ENCODE data around the gene DTNA.
"Not testable (repeated sequence)": the region's sequence is repeated elsewhere in the genome, so short reads cannot be mapped to it uniquely, and the experiment has no call there.

Gene DTNA

GRCh38 chr18:34893239-34893638, 183.1 kb downstream of the DTNA start:
- no peak overlapping the region for H3K27ac ChIP-seq (ENCODE audit: insufficient read depth in 1 of 2, low read depth in 1 of 2, low read length in 2 of 2, poor library complexity in 1 of 2, severe bottlenecking in 2 of 2)
- ChIA-PET POLR2A (no interaction called here), CTCF (interaction anchor here (1.1 kb wide), 1 partner anchor 232 kb away, joined by 4 read pairs; no protein-coding TSS in a partner anchor)
- no peaks in the 10 kb centered on the region for H3K36me3 ChIP-seq (ENCODE audit: control insufficient read depth in 4 of 4, insufficient read depth in 4 of 4, low read length in 3 of 4)
- DNase-seq, result no peak
- H3K4me3 ChIP-seq (ENCODE audit: control insufficient read depth in 1 of 7, extremely low read depth in 1 of 7, insufficient read depth in 4 of 7, low read depth in 2 of 7, low read length in 6 of 7), result no peak overlapping the region
- H3K9me3 ChIP-seq (ENCODE audit: control extremely low read depth in 1 of 5, control insufficient read depth in 4 of 5, insufficient read depth in 2 of 5, low read depth in 1 of 5, low read length in 4 of 5), result peaks cover 0 to 9% (median 2%) of the 10 kb centered on the region in 5 experiments
- no peaks in the 10 kb centered on the region for H3K27me3 ChIP-seq (replicated peaks in 2 of 5; ENCODE audit: control insufficient read depth in 4 of 5, insufficient read depth in 5 of 5, low read length in 4 of 5)
- H3K4me1 ChIP-seq (ENCODE audit: control extremely low read depth in 1 of 4, control insufficient read depth in 4 of 4, insufficient read depth in 4 of 4, low read length in 3 of 4), result peaks cover 2 to 10% (median 6%) of the 10 kb centered on the region in 4 experiments

- Histone ChIP-seq H3K4me3 (ENCODE audit: control insufficient read depth in 1 of 7, extremely low read depth in 1 of 7, insufficient read depth in 4 of 7, low read depth in 2 of 7, low read length in 6 of 7) (no peak overlapping the region), H3K9me3 (ENCODE audit: control extremely low read depth in 1 of 5, control insufficient read depth in 4 of 5, insufficient read depth in 2 of 5, low read depth in 1 of 5, low read length in 4 of 5) (peaks cover 0 to 4% (median under 1%) of the 10 kb centered on the region in 5 experiments), H3K27ac (ENCODE audit: insufficient read depth in 1 of 2, low read depth in 1 of 2, low read length in 2 of 2, poor library complexity in 1 of 2, severe bottlenecking in 2 of 2) (no peak overlapping the region), H3K4me1 (ENCODE audit: control extremely low read depth in 1 of 4, control insufficient read depth in 4 of 4, insufficient read depth in 4 of 4, low read length in 3 of 4) (no peaks in the 10 kb centered on the region), H3K36me3 (ENCODE audit: control insufficient read depth in 4 of 4, insufficient read depth in 4 of 4, low read length in 3 of 4) (no peaks in the 10 kb centered on the region), H3K27me3 (replicated peaks in 2 of 5; ENCODE audit: control insufficient read depth in 4 of 5, insufficient read depth in 5 of 5, low read length in 4 of 5) (no peaks in the 10 kb centered on the region)
- DNase-seq, result peak; percentile 31 to 64 (median 58)
- ChIA-PET POLR2A (no interaction called here), CTCF (interaction anchor here (1.1 kb wide), 1 partner anchor 34 kb away, joined by 5 read pairs; no protein-coding TSS in a partner anchor)
Measured at GRCh38 chr18:34901299-34901698, 191.2 kb downstream of the DTNA start.

- H3K4me3 ChIP-seq (ENCODE audit: control insufficient read depth in 1 of 7, extremely low read depth in 1 of 7, insufficient read depth in 4 of 7, low read depth in 2 of 7, low read length in 6 of 7), result no peak overlapping the region
- H3K27ac ChIP-seq (ENCODE audit: insufficient read depth in 1 of 2, low read depth in 1 of 2, low read length in 2 of 2, poor library complexity in 1 of 2, severe bottlenecking in 2 of 2), result no peak overlapping the region
- ChIA-PET POLR2A (no interaction called here), CTCF (no interaction called here)
- peak in 2 of 3 donors; percentile 26 to 53 for DNase-seq
- 0% methylated on average over 1 of the region's 3 CpGs for WGBS (ENCODE audit: insufficient coverage)
- H3K36me3 ChIP-seq (ENCODE audit: control insufficient read depth in 4 of 4, insufficient read depth in 4 of 4, low read length in 3 of 4), result no peaks in the 10 kb centered on the region
- H3K9me3 ChIP-seq (ENCODE audit: control extremely low read depth in 1 of 5, control insufficient read depth in 4 of 5, insufficient read depth in 2 of 5, low read depth in 1 of 5, low read length in 4 of 5), result peaks cover 0 to 6% (median 2%) of the 10 kb centered on the region in 5 experiments
- H3K27me3 ChIP-seq (replicated peaks in 2 of 5; ENCODE audit: control insufficient read depth in 4 of 5, insufficient read depth in 5 of 5, low read length in 4 of 5), result no peaks in the 10 kb centered on the region
- no peaks in the 10 kb centered on the region for H3K4me1 ChIP-seq (ENCODE audit: control extremely low read depth in 1 of 4, control insufficient read depth in 4 of 4, insufficient read depth in 4 of 4, low read length in 3 of 4)
Measured at GRCh38 chr18:34904994-34905393, 194.9 kb downstream of the DTNA start.

GRCh38 chr18:34906985-34907384, 196.9 kb downstream of the DTNA start:
- no CpG with 5 or more reads among the region's 1 CpG for WGBS (ENCODE audit: insufficient coverage)
- H3K27me3 ChIP-seq (replicated peaks in 2 of 5; ENCODE audit: control insufficient read depth in 4 of 5, insufficient read depth in 5 of 5, low read length in 4 of 5); CTCF ChIA-PET; DNase-seq; H3K36me3 ChIP-seq (ENCODE audit: control insufficient read depth in 4 of 4, insufficient read depth in 4 of 4, low read length in 3 of 4); POLR2A ChIA-PET; H3K4me1 ChIP-seq (ENCODE audit: control extremely low read depth in 1 of 4, control insufficient read depth in 4 of 4, insufficient read depth in 4 of 4, low read length in 3 of 4); H3K9me3 ChIP-seq (ENCODE audit: control extremely low read depth in 1 of 5, control insufficient read depth in 4 of 5, insufficient read depth in 2 of 5, low read depth in 1 of 5, low read length in 4 of 5); H3K4me3 ChIP-seq (ENCODE audit: control insufficient read depth in 1 of 7, extremely low read depth in 1 of 7, insufficient read depth in 4 of 7, low read depth in 2 of 7, low read length in 6 of 7); H3K27ac ChIP-seq (ENCODE audit: insufficient read depth in 1 of 2, low read depth in 1 of 2, low read length in 2 of 2, poor library complexity in 1 of 2, severe bottlenecking in 2 of 2): not testable (repeated sequence)

GRCh38 chr18:34909637-34910364, 199.7 kb downstream of the DTNA start:
- no peak for DNase-seq
- POLR2A ChIA-PET, result no interaction called here
- no peak overlapping the region for H3K27ac ChIP-seq (ENCODE audit: insufficient read depth in 1 of 2, low read depth in 1 of 2, low read length in 2 of 2, poor library complexity in 1 of 2, severe bottlenecking in 2 of 2)
- H3K4me1 ChIP-seq (ENCODE audit: control extremely low read depth in 1 of 4, control insufficient read depth in 4 of 4, insufficient read depth in 4 of 4, low read length in 3 of 4), result no peaks in the 10 kb centered on the region
- no peaks in the 10 kb centered on the region for H3K36me3 ChIP-seq (ENCODE audit: control insufficient read depth in 4 of 4, insufficient read depth in 4 of 4, low read length in 3 of 4)
- no peaks in the 10 kb centered on the region for H3K27me3 ChIP-seq (replicated peaks in 2 of 5; ENCODE audit: control insufficient read depth in 4 of 5, insufficient read depth in 5 of 5, low read length in 4 of 5)
- peaks cover 0 to 6% (median 2%) of the 10 kb centered on the region in 5 experiments for H3K9me3 ChIP-seq (ENCODE audit: control extremely low read depth in 1 of 5, control insufficient read depth in 4 of 5, insufficient read depth in 2 of 5, low read depth in 1 of 5, low read length in 4 of 5)
- H3K4me3 ChIP-seq (ENCODE audit: control insufficient read depth in 1 of 7, extremely low read depth in 1 of 7, insufficient read depth in 4 of 7, low read depth in 2 of 7, low read length in 6 of 7), result no peak overlapping the region
- CTCF ChIA-PET, result interaction anchor here (0.6 kb wide), 1 partner anchor 27 kb away, joined by 3 read pairs; no protein-coding TSS in a partner anchor
- 100% methylated on average over 2 of the region's 4 CpGs for WGBS (ENCODE audit: insufficient coverage)

- Histone ChIP-seq H3K36me3 (ENCODE audit: control insufficient read depth in 4 of 4, insufficient read depth in 4 of 4, low read length in 3 of 4) (no peaks in the 10 kb centered on the region), H3K4me3 (ENCODE audit: control insufficient read depth in 1 of 7, extremely low read depth in 1 of 7, insufficient read depth in 4 of 7, low read depth in 2 of 7, low read length in 6 of 7) (no peak overlapping the region), H3K9me3 (ENCODE audit: control extremely low read depth in 1 of 5, control insufficient read depth in 4 of 5, insufficient read depth in 2 of 5, low read depth in 1 of 5, low read length in 4 of 5) (peaks cover 0 to 4% (median 1%) of the 10 kb centered on the region in 5 experiments), H3K27ac (ENCODE audit: insufficient read depth in 1 of 2, low read depth in 1 of 2, low read length in 2 of 2, poor library complexity in 1 of 2, severe bottlenecking in 2 of 2) (no peak overlapping the region), H3K27me3 (replicated peaks in 2 of 5; ENCODE audit: control insufficient read depth in 4 of 5, insufficient read depth in 5 of 5, low read length in 4 of 5) (no peaks in the 10 kb centered on the region), H3K4me1 (ENCODE audit: control extremely low read depth in 1 of 4, control insufficient read depth in 4 of 4, insufficient read depth in 4 of 4, low read length in 3 of 4) (no peaks in the 10 kb centered on the region)
- POLR2A ChIA-PET, result no interaction called here
- no peak for DNase-seq
- CTCF ChIA-PET, result interaction anchor here (1.1 kb wide), 1 partner anchor 22 kb away, joined by 6 read pairs; no protein-coding TSS in a partner anchor
- 100% methylated on average over 1 of the region's 2 CpGs for WGBS (ENCODE audit: insufficient coverage)
Measured at GRCh38 chr18:34911081-34911480, 201.0 kb downstream of the DTNA start.

- WGBS (ENCODE audit: insufficient coverage), result 100% methylated on average over 2 of the region's 3 CpGs
- POLR2A ChIA-PET, result no interaction called here
- H3K27me3 ChIP-seq (replicated peaks in 2 of 5; ENCODE audit: control insufficient read depth in 4 of 5, insufficient read depth in 5 of 5, low read length in 4 of 5), result no peaks in the 10 kb centered on the region
- DNase-seq, result no peak
- no peak overlapping the region for H3K4me3 ChIP-seq (ENCODE audit: control insufficient read depth in 1 of 7, extremely low read depth in 1 of 7, insufficient read depth in 4 of 7, low read depth in 2 of 7, low read length in 6 of 7)
- no peaks in the 10 kb centered on the region for H3K9me3 ChIP-seq (ENCODE audit: control extremely low read depth in 1 of 5, control insufficient read depth in 4 of 5, insufficient read depth in 2 of 5, low read depth in 1 of 5, low read length in 4 of 5)
- CTCF ChIA-PET, result interaction anchor here (1.1 kb wide), 1 partner anchor 23 kb away, joined by 6 read pairs; no protein-coding TSS in a partner anchor
- H3K27ac ChIP-seq (ENCODE audit: insufficient read depth in 1 of 2, low read depth in 1 of 2, low read length in 2 of 2, poor library complexity in 1 of 2, severe bottlenecking in 2 of 2), result no peak overlapping the region
- H3K36me3 ChIP-seq (ENCODE audit: control insufficient read depth in 4 of 4, insufficient read depth in 4 of 4, low read length in 3 of 4), result no peaks in the 10 kb centered on the region
- no peaks in the 10 kb centered on the region for H3K4me1 ChIP-seq (ENCODE audit: control extremely low read depth in 1 of 4, control insufficient read depth in 4 of 4, insufficient read depth in 4 of 4, low read length in 3 of 4)
Measured at GRCh38 chr18:34911661-34912384, 201.7 kb downstream of the DTNA start.

Data from common myeloid progenitor, CD34-positive (primary cell).